ENCODE results near the gene CFAP299.

CFAP299 gene

DNA sequence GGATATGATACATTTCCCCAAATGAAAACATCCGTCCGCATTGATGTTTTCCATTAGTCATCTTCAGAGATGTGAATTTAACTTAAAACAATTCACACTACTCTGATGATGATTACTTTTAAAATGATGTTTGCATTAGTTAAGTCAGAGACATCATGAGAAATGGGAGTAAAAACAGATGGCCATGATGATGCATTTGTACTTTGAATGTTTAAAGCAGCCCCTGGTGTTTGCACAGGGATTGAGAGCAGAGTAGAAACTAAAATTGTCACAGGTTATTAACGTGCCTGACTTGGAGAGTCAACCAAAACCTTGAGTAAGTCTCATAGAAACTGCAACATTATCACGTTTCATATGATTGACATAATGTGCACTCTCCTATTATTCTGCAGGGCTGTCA, 117.2 kb downstream of the CFAP299 start:
- peak; percentile 46 for DNase-seq

DNA sequence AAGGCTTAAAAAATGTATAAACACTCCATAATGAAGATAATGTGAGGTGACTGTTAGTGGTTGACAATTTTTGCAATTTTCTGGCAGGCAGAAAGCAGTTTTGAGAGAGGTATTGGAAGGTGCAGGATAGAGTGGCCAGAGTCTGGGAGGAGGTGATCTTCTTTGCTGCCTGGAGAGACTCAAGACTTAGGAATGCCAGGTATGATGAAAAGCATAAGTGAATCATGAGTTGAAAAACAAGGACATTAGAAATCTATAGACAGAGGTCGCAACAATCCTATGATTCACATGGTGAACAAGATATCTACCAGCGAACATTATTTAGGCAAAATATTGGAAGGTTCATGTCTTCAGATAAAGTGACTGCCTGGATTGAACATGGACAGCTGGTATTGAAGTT, 118.5 kb downstream of the CFAP299 start:
- DNase-seq: peak; percentile 34

DNA sequence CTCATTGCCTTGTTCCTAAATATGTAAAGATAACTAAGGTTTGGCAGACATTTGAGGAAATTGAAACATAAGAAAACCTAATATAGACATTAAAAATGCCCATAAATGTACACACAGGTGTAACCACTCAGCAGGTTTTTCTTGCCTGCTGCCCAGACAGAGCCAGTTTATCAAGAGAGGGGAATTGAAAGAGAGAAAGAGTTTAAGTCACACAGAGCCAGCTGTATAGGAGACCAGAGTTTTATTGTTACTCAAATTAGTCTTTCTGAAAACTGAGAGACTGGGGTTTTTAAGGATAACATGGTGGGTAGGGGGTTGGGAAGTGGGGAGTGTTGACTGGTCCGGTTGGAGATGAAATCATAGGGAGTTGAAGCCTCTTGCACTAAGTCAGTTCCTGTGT, 119.0 kb downstream of the CFAP299 start:
- no peak for DNase-seq

DNA sequence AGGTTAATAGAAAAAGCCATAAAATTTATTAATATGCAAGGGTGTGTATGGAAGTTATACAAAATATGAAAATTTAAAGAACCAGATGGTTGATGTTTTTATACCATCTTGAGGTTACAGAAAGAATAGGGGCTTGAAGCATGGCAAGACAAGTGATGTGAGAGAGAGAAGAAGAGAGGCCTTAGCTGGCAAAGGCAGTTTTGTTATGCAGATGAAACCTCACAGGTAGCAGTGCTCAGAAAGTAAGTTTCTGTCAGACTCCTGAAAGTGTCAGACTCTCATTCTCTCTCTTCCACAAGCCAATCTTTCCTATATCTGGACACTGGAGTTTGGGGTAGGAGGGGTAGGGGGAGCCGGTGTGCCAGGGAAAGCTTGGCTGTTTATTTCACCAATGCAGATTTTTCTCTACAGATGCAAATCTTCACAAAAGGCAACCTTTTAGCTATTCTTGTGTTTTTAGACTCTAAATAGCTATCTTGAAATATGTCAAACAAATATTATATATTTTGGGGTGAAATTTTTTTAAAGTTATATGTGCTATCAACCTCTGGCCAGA, 124.5 kb downstream of the CFAP299 start:
- no peak for DNase-seq

DNA sequence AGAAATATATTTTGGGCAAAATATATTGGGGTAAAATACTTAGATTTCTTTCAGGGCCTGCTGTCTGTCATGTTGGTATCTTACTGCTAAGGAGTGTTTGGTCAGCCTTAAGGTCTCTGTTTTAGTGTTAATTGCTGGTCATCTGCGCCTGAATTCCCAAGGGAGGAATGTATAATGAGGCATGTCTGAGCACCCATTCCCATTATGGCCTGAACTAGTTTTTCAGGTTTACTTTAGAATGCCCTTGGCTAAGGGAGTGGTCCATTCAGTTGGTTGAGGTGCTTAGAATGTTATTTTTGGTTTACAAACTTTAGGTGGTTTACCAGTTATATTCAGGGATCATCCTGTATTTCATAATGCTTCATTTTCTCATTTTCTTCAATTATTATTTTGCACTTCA, 125.9 kb downstream of the CFAP299 start:
- no peak for DNase-seq

DNA sequence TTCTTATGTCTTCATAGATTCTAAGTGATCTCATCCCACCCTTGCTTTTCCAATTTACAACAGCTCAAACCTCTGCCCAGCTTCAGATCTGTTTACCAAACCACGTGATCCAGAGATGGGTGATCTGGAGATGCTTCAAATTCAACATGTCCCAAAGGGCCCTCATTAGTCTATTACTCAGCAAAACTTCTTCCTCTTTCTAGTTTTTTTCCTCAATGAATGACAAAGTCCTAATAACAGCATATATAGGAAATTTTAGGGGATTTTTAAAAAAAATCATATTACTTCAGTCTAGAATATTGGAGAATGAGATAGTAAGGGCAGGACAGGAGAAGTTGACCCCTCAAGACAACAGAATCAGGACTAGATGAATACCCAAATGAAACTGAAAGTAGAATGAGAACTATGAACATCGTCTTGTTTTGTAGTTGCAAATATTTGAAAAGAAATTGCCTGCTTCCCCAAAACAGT, 127.1 kb downstream of the CFAP299 start:
- DNase-seq: peak; percentile 16

DNA sequence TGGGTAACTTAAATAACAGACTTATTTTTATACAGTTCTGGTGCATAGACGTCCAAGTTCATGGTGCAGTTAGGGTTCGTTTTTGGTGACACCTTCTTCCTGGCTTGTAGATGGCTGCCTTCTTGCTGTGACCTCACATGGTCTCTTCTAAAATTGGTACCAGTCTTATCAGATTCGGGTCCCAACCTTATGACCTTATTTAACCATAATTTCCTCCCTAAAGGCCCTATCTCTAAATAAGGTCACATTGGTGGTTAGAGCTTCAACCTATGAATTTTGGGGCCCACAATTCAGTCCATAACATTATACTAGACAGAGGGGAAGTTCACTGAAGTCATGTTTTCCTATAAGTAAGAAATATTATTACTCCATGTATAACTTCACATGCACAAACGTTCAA, 128.0 kb downstream of the CFAP299 start:
- no peak for DNase-seq

DNA sequence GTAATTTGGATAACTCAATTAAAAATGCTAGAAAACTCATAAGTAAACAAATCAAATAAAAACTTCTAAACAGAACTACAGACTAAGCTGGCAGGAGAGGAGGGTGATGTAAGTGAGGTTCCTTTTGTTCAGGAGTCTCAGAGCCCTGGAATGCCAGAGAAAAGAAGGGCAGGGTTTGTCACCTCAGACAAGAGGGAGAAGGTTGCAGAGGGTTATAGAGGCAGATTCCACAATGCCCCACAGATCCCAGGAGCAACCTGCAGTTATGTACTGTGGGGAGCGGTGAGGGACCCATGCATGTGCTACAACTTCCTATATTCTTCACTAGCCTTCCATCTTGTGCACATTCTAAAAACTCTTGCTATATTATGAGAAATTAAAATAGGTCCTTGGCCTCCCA, 129.7 kb downstream of the CFAP299 start:
- DNase-seq: no peak

DNA sequence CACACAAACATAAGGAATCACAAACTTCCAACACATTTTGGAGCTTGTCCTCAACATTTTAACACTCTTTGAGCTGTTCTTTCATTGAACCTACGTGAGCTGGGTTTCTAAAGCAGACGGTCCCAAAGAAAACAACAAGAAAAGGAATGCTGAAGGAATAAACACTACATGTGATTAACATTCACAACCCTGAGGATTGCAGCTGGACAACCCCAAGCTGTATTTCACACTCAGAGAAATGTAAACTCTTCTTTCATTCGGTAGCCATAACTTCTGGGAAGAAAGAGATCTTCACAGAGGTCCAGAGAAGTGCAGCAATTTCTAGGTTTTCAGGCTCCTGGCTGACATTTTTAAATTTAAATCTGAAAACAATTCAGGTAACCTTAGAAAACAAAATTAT, 130.2 kb downstream of the CFAP299 start:
- no peak for DNase-seq

DNA sequence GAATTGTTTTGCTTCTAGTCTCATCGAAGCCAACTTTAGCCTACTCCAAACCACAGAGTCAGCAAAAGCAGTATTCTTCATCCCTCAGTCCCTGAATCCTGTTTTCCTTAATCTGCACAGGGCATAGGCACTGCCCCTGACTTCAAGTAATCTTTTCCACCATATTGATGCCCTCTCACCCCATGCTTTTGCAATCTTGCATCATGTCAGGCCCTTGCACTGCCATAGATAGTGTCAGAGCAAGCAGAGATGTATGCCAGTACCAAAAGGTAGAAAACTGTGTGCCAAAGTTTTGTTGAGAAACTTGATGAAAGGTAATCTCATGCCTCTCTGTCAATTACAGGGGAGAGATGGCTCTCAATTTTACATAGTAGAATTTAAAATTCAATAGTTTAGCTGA, 131.1 kb downstream of the CFAP299 start:
- no peak for DNase-seq

DNA sequence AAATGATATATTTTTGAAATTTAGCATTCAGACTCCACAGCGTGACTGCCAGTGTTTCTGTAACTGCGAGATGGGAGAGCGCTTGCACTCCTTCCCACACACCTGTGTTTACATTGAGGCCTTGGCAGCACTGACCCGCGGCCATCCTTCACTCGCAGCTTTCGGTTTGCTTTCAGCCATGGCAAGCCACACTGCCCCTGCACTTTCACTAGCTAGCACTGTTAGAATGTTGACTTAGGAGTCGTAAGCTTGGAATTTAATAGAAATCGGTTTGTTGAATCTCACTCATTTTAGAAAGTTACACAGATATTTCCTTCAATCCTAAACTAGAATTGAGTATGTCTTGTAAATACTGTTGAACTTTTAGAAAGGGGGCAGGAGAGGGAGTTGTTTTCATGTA, 136.2 kb downstream of the CFAP299 start:
- no peak for DNase-seq

DNA sequence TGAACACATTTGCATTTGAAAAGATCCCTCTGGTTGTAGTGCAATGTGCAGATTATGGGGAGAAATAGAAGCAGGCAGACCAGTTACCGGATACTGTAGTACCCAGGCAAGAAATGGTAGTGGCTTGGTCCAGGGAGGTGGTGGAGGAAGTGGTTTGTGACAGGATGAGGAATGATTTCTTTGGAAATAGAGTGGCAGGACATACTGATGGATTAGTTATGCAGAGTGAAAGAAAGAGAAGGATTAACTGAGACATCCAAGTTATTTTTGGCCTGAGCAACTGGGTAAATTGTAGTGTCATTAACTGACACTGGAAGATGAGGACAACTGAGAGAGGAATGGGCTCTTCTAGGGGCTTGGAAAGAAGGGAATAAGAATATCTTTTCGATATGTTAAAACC, 139.7 kb downstream of the CFAP299 start:
- DNase-seq: no peak

DNA sequence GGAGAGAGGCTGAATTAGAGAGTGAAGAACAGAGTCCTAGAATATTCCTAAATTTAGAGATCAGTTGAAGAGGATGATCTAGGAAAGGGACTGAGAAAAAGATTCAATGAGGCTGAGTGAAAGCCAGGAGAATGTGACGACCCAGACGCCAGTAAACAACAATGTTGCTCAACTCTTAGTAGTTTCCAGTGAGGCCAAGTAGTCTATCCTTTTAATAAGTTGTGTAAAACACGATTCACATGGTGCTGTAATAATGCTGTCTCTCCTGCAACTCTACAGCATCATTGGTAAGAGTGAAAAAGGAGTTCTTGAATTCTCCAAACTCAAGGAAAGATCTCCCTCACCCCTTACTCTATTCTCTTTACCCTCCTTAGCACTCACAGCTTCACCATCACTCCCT, 140.3 kb downstream of the CFAP299 start:
- DNase-seq: no peak

DNA sequence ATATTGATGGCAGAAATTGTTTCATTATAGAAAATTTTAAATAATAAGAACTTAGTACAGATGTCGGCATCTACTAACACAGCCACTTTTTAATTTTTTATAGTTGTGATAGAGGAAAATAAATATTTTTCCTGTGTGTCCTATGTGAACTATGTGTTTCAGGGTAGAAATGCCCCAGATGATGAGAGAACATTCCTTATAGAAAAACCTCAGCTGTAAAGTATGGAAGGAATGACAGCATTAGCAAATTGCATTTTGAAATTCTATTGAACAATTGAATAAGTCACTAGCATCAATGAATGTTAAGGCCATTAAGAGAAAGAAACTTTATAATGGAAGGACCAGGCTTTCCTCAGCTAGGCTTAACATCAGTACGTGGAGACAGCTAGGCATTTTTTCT, 149.2 kb downstream of the CFAP299 start:
- DNase-seq: peak; percentile 40

DNA sequence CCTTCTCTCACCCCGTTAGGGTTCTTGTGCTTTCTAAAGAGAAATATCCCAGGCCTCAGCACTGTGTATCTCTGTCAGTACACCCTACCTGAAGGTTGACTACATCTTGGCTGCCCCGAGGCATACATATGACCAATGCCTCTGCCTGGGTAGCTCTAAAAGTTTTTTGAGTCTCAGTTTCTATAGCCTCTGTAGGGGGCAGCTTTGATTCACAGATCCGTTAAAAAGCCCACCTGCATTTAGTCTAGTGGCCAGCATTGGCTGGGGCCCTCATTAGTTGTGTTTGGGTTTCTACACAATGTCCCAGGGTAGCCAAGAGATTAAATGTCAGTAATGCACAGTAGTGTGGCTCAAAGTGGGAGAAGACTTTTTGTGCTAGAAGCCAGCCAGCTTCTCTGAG, 151.1 kb downstream of the CFAP299 start:
- no peak for DNase-seq

DNA sequence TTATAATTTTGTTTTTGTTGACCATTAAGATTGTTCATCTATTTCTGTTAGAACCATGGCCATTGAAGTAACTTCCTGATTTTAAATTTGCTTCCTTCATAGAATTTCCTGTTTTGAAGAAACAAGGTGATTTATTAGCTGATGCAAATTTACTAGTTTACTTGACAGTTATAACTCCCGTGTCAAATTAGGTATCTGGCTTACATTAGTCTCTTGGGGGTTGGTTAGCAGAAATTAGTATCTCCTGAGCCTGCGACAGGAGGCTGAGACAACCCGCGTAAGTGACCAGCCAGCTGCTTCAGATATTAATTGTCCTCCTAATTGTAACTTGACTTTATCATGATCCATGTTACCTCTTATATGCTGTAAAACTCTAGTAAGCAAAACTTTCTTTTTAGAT, 154.3 kb downstream of the CFAP299 start:
- DNase-seq: no peak

DNA sequence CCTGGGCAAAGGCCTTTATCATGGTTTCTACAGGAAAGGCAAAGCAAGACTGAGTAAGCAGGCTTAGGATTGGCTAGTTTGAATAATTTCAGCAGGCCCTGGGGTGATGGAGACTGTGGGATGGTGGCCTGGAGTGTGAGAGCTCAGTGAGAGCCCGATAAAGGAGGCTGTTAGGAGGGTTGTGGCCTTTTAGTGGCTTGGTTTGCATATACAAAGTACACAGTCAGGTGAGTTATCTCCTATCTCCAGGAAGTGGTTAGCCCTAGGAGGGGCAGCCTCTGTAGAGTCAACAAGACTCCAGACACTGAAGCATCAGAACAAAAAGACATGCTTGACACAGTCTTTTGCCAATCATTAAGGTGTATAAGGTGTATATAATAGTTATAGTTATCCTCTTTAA, 157.2 kb downstream of the CFAP299 start:
- DNase-seq: no peak

DNA sequence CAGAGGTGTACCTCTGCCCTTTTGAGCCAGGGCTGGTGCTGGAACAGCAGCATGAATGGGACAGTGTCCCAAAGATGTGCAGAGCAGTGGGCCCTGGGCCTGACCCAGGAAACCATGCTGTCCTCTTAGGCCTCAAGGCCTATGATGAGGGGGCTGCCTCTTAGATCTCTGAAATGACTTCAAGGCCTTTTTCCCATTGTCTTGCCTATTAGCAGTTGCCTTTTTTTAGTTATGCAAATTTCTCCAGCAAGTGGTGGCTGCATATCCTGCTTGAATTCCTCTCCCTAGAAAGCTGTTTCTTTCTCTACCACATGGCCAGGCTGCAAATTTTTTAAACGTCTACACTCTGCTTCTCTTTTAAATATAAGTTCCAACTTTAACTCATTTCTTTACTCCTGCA, 160.3 kb downstream of the CFAP299 start:
- no peak for DNase-seq

DNA sequence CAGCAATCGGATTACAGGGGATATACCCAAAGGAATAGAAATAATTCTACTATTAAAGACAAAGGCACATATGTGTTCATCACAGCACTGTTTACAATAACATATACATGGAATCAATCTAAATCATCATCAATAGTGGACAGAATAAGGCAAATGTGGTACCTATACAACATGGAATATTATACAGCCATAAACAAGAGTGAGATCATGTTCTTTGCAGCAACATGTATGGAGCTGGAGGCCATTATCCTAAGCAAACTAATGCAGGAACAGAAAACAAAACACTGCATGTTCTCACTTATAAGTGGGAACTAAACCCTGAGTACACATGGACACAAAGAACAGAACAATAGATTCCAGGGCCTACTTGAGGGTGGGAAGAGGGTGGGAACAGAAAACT, 163.2 kb downstream of the CFAP299 start:
- DNase-seq: no peak

DNA sequence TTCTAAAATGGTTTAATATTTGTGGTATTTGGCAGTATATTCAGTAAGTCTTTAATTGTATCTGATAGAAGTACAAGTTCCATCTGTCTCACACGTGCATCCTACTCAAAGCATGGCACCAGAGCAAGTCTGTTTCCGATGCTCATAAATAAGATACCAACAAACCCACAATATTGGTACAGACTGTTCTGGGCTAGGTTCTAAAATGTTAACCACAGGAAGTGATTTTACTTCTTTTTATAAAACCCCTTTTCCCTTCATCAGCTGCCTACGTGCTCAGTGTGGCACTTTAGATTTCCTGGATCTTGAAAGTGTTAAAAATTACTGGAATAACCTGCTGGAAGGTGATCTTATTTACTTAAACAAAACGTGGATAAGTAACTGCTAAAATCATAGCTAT, 165.1 kb downstream of the CFAP299 start:
- DNase-seq: peak; percentile 7

DNA sequence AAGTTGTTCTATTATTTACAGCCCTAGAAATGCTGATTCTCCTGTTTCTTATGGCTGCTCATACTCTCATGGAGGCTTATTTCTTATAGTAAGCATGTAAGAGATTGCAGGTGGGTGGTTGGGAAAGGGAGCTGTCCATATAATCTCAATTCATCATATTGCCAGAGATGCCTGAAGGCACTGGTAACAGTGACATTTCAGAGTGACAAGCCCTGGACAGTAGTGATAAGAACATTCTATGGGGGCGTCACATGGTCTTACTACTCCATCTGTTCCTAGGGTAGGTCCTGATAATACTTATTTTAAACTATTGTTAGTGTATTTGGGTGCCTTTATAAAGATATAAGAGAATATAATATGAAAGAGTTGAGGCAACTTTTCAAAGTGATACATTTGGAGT, 171.5 kb downstream of the CFAP299 start:
- DNase-seq: no peak

DNA sequence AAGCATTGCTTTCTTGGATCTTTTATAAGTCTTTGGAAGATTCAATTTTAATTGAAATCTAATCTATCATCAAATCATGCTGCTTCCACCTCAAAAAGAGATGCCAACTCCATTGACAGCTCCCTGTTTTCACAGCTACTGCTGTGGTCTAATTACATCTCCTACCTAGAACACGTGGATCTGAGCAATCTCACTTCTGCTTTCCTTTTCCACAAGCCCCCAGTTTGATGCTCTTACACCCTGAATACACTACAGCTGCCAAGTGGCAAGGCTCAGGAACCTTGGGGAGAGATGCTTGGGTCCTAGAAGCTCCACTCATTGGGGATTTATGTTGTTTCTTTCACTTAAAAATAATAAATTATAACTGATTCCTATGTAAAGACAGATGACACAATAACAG, 172.0 kb downstream of the CFAP299 start:
- DNase-seq: no peak

DNA sequence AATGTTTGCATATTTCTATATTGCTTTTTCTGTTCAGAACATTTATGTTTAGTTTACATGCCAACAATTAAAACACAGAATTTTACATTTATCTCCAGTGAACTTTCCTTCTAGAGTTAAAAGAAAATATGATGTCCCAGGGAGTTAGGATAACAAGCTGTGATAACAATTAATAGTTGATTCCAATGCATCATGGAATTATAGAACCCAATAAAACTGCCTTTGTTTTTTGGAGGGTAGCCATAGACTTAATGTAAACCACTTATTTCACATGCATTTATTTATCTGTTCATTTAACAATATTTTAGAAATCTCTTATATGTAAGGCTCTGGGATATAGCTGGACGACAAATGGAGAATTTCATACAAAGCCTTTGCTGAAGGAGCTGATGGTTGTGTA, 180.0 kb downstream of the CFAP299 start:
- DNase-seq: no peak

DNA sequence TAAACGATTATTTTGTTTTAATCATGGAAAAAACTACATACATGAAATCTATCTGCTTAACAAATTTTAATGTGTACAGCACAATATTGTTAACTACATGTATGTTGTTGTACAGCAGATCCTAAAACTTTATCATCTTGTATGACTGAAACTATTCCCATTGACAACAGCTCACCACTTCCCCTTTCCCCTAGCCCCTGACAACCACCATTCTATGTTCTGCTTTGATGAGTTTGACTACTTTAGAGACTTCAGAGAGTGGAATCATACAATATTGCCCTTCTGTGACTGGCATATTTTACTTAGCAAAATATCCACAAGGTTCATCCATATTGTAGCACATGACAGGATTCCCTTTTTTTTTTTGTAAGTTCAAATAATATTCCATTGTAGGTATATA, 185.9 kb downstream of the CFAP299 start:
- DNase-seq: no peak

DNA sequence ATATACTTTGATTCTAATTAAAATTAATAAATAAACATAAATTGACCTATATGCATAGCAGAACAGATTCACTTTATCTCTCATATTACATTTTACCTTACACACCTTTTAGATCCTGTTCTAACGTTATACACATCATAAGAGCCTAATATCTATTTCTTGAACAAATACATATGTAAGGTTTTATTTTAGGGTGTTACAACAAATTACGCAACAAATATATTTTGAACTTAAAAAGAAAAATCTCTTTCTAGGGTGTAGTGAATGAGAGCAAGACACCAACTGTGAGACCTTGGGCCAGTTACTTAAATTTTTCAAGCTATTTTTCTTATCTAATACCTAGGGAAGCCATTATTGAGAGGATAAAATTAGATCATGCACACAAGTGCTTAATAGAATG, 191.2 kb downstream of the CFAP299 start:
- no peak for DNase-seq

DNA sequence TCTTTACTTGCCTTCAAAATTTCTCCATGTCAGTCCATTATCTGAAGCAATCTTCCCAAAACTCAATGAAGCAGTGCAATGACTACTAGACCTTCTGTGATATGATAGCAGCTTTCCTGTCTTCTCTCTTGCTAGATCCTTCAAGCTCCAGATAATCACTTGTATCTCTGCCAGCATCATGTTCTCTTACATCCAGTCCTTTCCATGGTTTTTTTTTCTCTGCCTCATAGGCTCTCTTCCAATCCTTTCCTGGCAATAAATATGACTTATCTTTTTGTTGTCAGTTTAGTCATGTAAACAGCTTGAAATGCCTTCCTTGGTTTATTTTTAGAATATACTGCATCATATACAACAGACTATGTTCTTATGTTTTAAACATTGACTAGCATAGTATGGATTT, 193.5 kb downstream of the CFAP299 start:
- peak; percentile 20 for DNase-seq

Data from fibroblast of skin of right quadriceps (primary cell).